Mesendoderm (in vitro differentiated cells): ENCODE measurements around the gene RAB31.

Experiments
- DNase-seq: peaks from one replicate; pipeline ENCODE4 v3.0.0; 2013
- H2AK5ac ChIP-seq: 2 replicates; pipeline ENCODE4 v1.6.1; 2013; ENCODE audit warnings: low read length, inconsistent platforms
- H2BK120ac ChIP-seq: 2 replicates; pipeline ENCODE4 v1.6.1; 2013; ENCODE audit warnings: low read depth, mild to moderate bottlenecking, low read length, moderate library complexity, mixed read lengths
- H2BK15ac ChIP-seq: replicated peaks from 2 replicates; pipeline ENCODE4 v1.6.1; 2013; ENCODE audit warnings: low read depth, mild to moderate bottlenecking, moderate library complexity
- H2BK5ac ChIP-seq: 2 replicates; pipeline ENCODE4 v1.6.1; 2013; ENCODE audit warnings: low read length, inconsistent platforms
- H3K18ac ChIP-seq: 2 replicates; pipeline ENCODE4 v1.6.1; 2013; ENCODE audit warnings: mild to moderate bottlenecking, low read length, mixed read lengths
- H3K23ac ChIP-seq: one replicate; pipeline ENCODE4 v1.6.1; 2013; ENCODE audit warnings: low read length
- H3K27ac ChIP-seq: 2 replicates; pipeline ENCODE4 v1.5.1; 2013; ENCODE audit warnings: low read depth, mild to moderate bottlenecking, inconsistent platforms, low read length, moderate library complexity
- H3K27me3 ChIP-seq: 2 replicates; pipeline ENCODE4 v1.6.1; 2013; ENCODE audit warnings: low read length, control low read depth, mild to moderate bottlenecking, inconsistent platforms; ENCODE audit not compliant: insufficient read depth, poor library complexity
- H3K36me3 ChIP-seq: 2 replicates; pipeline ENCODE4 v1.6.1; 2013; ENCODE audit warnings: low read length, inconsistent platforms; ENCODE audit not compliant: control insufficient read depth, insufficient read depth
- H3K4ac ChIP-seq: one replicate; pipeline ENCODE4 v1.6.1; 2013; ENCODE audit warnings: low read depth, mild to moderate bottlenecking, low read length, moderate library complexity
- H3K4me1 ChIP-seq: 2 replicates; pipeline ENCODE4 v1.6.1; 2013; ENCODE audit warnings: low read depth, low read length, inconsistent platforms; ENCODE audit not compliant: control insufficient read depth
- H3K4me2 ChIP-seq: 2 replicates; pipeline ENCODE4 v1.6.1; 2013; ENCODE audit warnings: low read length
- H3K4me3 ChIP-seq: 2 replicates; pipeline ENCODE4 v1.5.1; 2013; ENCODE audit warnings: mild to moderate bottlenecking, low read length
- H3K56ac ChIP-seq: one replicate; pipeline ENCODE4 v1.6.1; 2013; ENCODE audit warnings: low read length
- H3K79me1 ChIP-seq: 2 replicates; pipeline ENCODE4 v1.6.1; 2013; ENCODE audit warnings: low read length, inconsistent platforms
- H3K79me2 ChIP-seq: 2 replicates; pipeline ENCODE4 v1.6.1; 2013; ENCODE audit warnings: mild to moderate bottlenecking, low read length; ENCODE audit not compliant: control insufficient read depth, insufficient read depth
- H3K9ac ChIP-seq: 2 replicates; pipeline ENCODE4 v1.6.1; 2013; ENCODE audit warnings: low read length, inconsistent platforms
- H4K5ac ChIP-seq: one replicate; pipeline ENCODE4 v1.6.1; 2013; ENCODE audit warnings: low read length
- H4K8ac ChIP-seq: one replicate; pipeline ENCODE4 v1.6.1; 2013; ENCODE audit warnings: low read depth, mild to moderate bottlenecking, control low read depth, low read length, moderate library complexity
- WGBS: extraction: QIAGEN DNeasy Blood & Tissue Kit; methylation state at CpG from one replicate; pipeline ENCODE4 v1.1.7; 2013; ENCODE audit warnings: low lambda C conversion rate, missing lambda C conversion rate; ENCODE audit not compliant: insufficient coverage; ENCODE audit errors: extremely low coverage; 5-methylcytosine and 5-hydroxymethylcytosine counted together

The RAB31 gene

DNA sequence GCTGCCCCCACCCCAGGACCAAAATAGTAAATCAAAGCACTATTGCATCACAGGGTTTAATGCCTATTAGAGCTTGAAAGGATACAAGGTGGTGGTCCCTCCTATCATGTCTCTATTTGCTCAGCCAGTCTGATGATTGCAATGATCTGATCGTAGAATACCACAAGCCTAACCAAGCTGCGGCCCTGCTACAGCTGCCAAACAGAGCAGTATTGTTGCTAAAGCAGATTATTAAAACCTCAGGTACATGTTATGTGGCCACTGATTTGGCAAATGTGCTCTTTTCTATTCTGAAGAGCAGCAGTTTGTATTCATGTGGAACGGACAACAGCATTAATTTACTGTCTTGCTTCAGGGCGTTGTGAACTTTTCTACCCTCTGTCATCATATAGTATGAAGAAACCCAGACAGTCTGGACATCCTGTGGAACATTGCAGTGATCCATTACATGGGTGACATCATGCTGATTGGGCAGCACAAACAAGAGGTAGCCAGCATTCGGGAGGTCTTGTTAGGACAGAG is 197.4 kb downstream of the RAB31 start:
- no peaks in the 10 kb centered on the region for H3K79me1 ChIP-seq
- no peaks in the 10 kb centered on the region for H3K79me2 ChIP-seq
- H4K5ac ChIP-seq, result no peak overlapping the region
- no peak overlapping the region for H3K56ac ChIP-seq
- no peaks in the 10 kb centered on the region for H3K36me3 ChIP-seq
- H2BK15ac ChIP-seq, result no peak overlapping the region
- H3K18ac ChIP-seq, result no peak overlapping the region
- H3K23ac ChIP-seq, result no peak overlapping the region
- DNase-seq, result no peak
- H3K27ac ChIP-seq, result no peak overlapping the region
- no peak overlapping the region for H3K4me2 ChIP-seq
- no CpG with 5 or more reads among the region's 5 CpGs for WGBS
- no peak overlapping the region for H4K8ac ChIP-seq
- H3K9ac ChIP-seq, result no peak overlapping the region
- no peak overlapping the region for H2BK120ac ChIP-seq
- H3K4me3 ChIP-seq, result no peak overlapping the region
- H3K4ac ChIP-seq, result no peak overlapping the region
- no peaks in the 10 kb centered on the region for H3K27me3 ChIP-seq
- H3K4me1 ChIP-seq, result no peaks in the 10 kb centered on the region
- no peak overlapping the region for H2BK5ac ChIP-seq
- no peak overlapping the region for H2AK5ac ChIP-seq

DNA sequence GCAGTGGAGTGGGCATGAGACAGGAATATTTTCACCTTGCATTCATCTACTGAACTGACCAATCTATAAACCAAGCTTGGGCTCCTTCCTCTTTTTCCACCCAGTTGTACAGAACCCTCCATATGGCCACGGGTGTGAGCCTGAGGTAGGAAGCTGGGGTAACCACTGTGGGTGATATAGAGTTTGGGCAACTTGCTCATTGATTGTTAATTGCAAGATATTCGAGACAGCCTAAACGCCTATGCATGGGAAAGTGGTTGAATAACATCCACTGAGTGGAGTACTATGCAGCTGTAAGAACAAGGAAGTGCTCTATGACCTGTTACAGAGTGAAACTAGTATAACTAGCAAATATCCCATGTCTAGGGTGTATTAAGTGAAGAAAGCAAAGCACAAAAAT is 198.4 kb downstream of the RAB31 start:
- H3K79me1 ChIP-seq, result no peaks in the 10 kb centered on the region
- no peak overlapping the region for H4K5ac ChIP-seq
- no peak overlapping the region for H3K9ac ChIP-seq
- no peaks in the 10 kb centered on the region for H3K36me3 ChIP-seq
- H3K79me2 ChIP-seq, result no peaks in the 10 kb centered on the region
- H3K23ac ChIP-seq, result no peak overlapping the region
- no peak overlapping the region for H2BK15ac ChIP-seq
- no peak overlapping the region for H3K4me2 ChIP-seq
- no peak overlapping the region for H3K4me3 ChIP-seq
- no peak for DNase-seq
- no peak overlapping the region for H4K8ac ChIP-seq
- no CpG with 5 or more reads among the region's 3 CpGs for WGBS
- H3K18ac ChIP-seq, result no peak overlapping the region
- H2BK5ac ChIP-seq, result no peak overlapping the region
- H2AK5ac ChIP-seq, result no peak overlapping the region
- no peaks in the 10 kb centered on the region for H3K27me3 ChIP-seq
- H3K4ac ChIP-seq, result no peak overlapping the region
- no peaks in the 10 kb centered on the region for H3K4me1 ChIP-seq
- no peak overlapping the region for H2BK120ac ChIP-seq
- H3K27ac ChIP-seq, result no peak overlapping the region
- H3K56ac ChIP-seq, result no peak overlapping the region

DNA sequence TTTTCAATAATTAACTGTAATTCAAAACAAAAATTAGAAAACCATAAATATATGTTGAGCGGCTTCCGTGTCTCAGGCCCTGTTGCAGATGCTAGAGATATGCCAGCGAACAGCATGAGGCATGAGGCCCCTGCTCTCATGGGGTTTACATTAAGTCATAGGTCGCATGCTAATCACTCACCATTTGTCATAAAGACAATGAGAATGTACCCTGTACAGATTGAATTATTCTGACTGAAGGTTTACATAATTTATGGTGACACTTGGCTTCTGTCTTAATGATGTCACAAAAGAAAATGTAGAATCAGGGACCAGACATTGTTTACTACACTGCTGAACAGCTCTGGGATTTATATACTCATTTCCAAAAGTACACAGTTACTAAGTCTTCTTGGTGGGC is 199.8 kb downstream of the RAB31 start:
- no peak for DNase-seq
- Histone ChIP-seq H2BK120ac (no peak overlapping the region), H4K8ac (no peak overlapping the region), H3K9ac (no peak overlapping the region), H2BK5ac (no peak overlapping the region), H3K4me1 (no peaks in the 10 kb centered on the region), H3K36me3 (no peaks in the 10 kb centered on the region), H3K23ac (no peak overlapping the region), H3K79me2 (no peaks in the 10 kb centered on the region), H2AK5ac (no peak overlapping the region), H3K27ac (no peak overlapping the region), H3K27me3 (no peaks in the 10 kb centered on the region), H3K4me2 (no peak overlapping the region), H4K5ac (no peak overlapping the region), H3K79me1 (no peaks in the 10 kb centered on the region), H3K18ac (no peak overlapping the region), H3K4me3 (no peak overlapping the region), H2BK15ac (no peak overlapping the region), H3K56ac (no peak overlapping the region), H3K4ac (no peak overlapping the region)
- no CpG with 5 or more reads among the region's 4 CpGs for WGBS

DNA sequence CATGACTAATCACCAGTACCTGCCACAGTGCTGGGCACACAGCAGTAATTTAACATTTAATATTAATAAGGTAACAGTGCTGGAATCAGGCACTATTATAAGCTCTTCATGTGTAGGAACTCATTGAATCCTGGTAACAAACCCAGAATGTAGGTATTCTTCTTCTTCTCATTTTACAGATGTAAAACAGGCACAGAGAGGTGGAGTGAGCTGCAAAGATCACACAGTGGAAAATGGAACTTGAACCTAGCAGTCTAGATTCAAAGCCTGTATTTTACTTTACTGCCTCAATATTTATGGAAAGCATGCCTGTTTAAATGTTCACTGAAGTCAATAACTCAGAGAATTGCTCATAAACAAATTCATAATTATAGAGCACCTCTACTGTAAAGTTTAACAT is 202.0 kb downstream of the RAB31 start:
- Histone ChIP-seq H3K56ac (no peak overlapping the region), H2BK5ac (no peak overlapping the region), H4K5ac (no peak overlapping the region), H3K27ac (no peak overlapping the region), H3K4me3 (no peak overlapping the region), H3K79me2 (peaks cover 6% of the 10 kb centered on the region), H3K4me1 (no peaks in the 10 kb centered on the region), H4K8ac (no peak overlapping the region), H3K4ac (no peak overlapping the region), H3K18ac (no peak overlapping the region), H2BK15ac (no peak overlapping the region), H2BK120ac (no peak overlapping the region), H3K79me1 (no peaks in the 10 kb centered on the region), H2AK5ac (no peak overlapping the region), H3K36me3 (no peaks in the 10 kb centered on the region), H3K27me3 (no peaks in the 10 kb centered on the region), H3K4me2 (no peak overlapping the region), H3K23ac (no peak overlapping the region), H3K9ac (no peak overlapping the region)
- DNase-seq, result no peak

DNA sequence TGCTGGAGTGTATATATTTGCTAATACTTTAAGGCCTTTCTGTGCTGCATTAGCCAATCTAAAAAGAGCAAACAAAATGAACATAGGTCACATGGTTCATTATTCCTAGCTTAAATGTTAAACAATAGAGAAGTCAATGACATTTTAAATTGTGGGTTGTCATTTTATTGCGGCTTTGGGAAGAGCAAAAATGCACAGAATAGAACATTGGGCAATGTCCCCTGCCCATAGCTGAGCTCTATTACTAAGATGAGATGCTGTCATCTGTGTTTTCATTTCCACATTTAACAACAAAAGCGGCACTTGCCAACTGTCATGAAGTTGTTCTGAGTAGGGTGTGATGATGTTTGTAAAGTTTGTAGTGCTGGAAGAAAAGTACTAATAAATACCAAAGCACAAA is 202.6 kb downstream of the RAB31 start:
- Histone ChIP-seq H3K23ac (no peak overlapping the region), H2BK15ac (no peak overlapping the region), H3K79me1 (no peaks in the 10 kb centered on the region), H2AK5ac (no peak overlapping the region), H3K4me3 (no peak overlapping the region), H3K27me3 (no peaks in the 10 kb centered on the region), H3K27ac (no peak overlapping the region), H2BK5ac (no peak overlapping the region), H3K56ac (no peak overlapping the region), H3K18ac (no peak overlapping the region), H4K8ac (no peak overlapping the region), H3K9ac (no peak overlapping the region), H2BK120ac (no peak overlapping the region), H3K4me1 (no peaks in the 10 kb centered on the region), H3K4ac (no peak overlapping the region), H3K36me3 (no peaks in the 10 kb centered on the region), H4K5ac (no peak overlapping the region), H3K79me2 (peaks cover 12% of the 10 kb centered on the region), H3K4me2 (no peak overlapping the region)
- no peak for DNase-seq
- no CpG with 5 or more reads among the region's 2 CpGs for WGBS

DNA sequence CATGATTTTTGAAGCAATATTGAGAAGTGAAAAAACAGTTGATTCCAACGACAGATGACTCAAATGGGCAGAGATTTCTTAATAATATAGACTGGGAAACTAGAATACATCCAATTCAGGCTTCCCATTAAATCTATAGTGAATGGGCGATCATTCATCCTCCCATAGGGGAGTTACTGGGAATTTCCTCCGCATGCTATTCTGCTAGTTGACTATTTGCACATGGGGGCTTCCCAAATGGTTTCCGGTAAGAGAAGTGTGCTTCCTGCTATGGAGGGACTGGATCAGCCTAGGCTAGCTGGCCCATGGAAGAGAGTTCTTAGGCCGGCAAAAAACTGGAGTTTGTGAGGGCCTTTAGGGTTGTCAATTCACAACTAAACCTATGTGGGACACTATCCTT is 203.1 kb downstream of the RAB31 start:
- Histone ChIP-seq H3K79me2 (peaks cover 18% of the 10 kb centered on the region), H2AK5ac (no peak overlapping the region), H4K8ac (no peak overlapping the region), H3K23ac (no peak overlapping the region), H4K5ac (no peak overlapping the region), H3K18ac (no peak overlapping the region), H3K4me2 (no peak overlapping the region), H2BK5ac (no peak overlapping the region), H3K27me3 (no peaks in the 10 kb centered on the region), H3K4me3 (no peak overlapping the region), H3K56ac (no peak overlapping the region), H3K79me1 (no peaks in the 10 kb centered on the region), H2BK15ac (no peak overlapping the region), H3K4ac (no peak overlapping the region), H3K4me1 (no peaks in the 10 kb centered on the region), H3K36me3 (no peaks in the 10 kb centered on the region), H3K27ac (no peak overlapping the region), H3K9ac (no peak overlapping the region), H2BK120ac (no peak overlapping the region)
- no peak for DNase-seq
- WGBS, result no CpG with 5 or more reads among the region's 5 CpGs
